HS-27A (cell line): ENCODE data around the gene SETBP1.
A peak's percentile ranks its signal among the peaks of the same experiment; 100 is the strongest.

Experiments used
- DNase-seq: peaks from one replicate; pipeline ENCODE4 v3.0.0-alpha.2; 2012; ENCODE audit warnings: low read depth, missing footprints

SETBP1 gene

GRCh38 chr18:45026162-45026561 lies 345.5 kb downstream of the SETBP1 start:
- no peak for DNase-seq

GRCh38 chr18:45034179-45034578 lies 353.5 kb downstream of the SETBP1 start:
- DNase-seq = no peak

- DNase-seq = no peak
Measured at GRCh38 chr18:45037618-45038017, 356.9 kb downstream of the SETBP1 start.

GRCh38 chr18:45039376-45039775 lies 358.7 kb downstream of the SETBP1 start:
- no peak for DNase-seq

- DNase-seq = no peak
Measured at GRCh38 chr18:45040879-45041278, 360.2 kb downstream of the SETBP1 start.

GRCh38 chr18:45044787-45045186 lies 364.1 kb downstream of the SETBP1 start:
- no peak for DNase-seq

GRCh38 chr18:45046228-45046627 lies 365.5 kb downstream of the SETBP1 start:
- DNase-seq = no peak

GRCh38 chr18:45046961-45047360 lies 366.3 kb downstream of the SETBP1 start:
- DNase-seq = no peak

- DNase-seq = no peak
Measured at GRCh38 chr18:45049578-45050319, 369.1 kb downstream of the SETBP1 start.

GRCh38 chr18:45050712-45051601 lies 370.3 kb downstream of the SETBP1 start:
- DNase-seq = peak; percentile 23

GRCh38 chr18:45054636-45055035 lies 373.9 kb downstream of the SETBP1 start:
- DNase-seq = no peak

- no peak for DNase-seq
Measured at GRCh38 chr18:45055811-45056210, 375.1 kb downstream of the SETBP1 start.

- no peak for DNase-seq
Measured at GRCh38 chr18:45056926-45057325, 376.2 kb downstream of the SETBP1 start.

GRCh38 chr18:45057955-45058600 lies 377.4 kb downstream of the SETBP1 start:
- no peak for DNase-seq

GRCh38 chr18:45059695-45060094 lies 379.0 kb downstream of the SETBP1 start:
- DNase-seq = peak; percentile 49

GRCh38 chr18:45060102-45060501 lies 379.4 kb downstream of the SETBP1 start:
- no peak for DNase-seq

GRCh38 chr18:45061359-45061758 lies 380.7 kb downstream of the SETBP1 start:
- DNase-seq = no peak

- DNase-seq = no peak
Measured at GRCh38 chr18:45063246-45064038, 382.8 kb downstream of the SETBP1 start.

- DNase-seq = no peak
Measured at GRCh38 chr18:45066210-45066609, 385.5 kb downstream of the SETBP1 start.

- DNase-seq = no peak
Measured at GRCh38 chr18:45066886-45067285, 386.2 kb downstream of the SETBP1 start.

- DNase-seq = no peak
Measured at GRCh38 chr18:45068400-45069094, 387.9 kb downstream of the SETBP1 start.
